Left lung (tissue), 10 donors: ENCODE results near the gene EIF3D. TPM values are rescaled to one million over a fixed set of nuclear protein-coding genes. Genes with fewer than 3 reads are reported as not detected.
A peak's percentile ranks its signal among the peaks of the same experiment; 100 is the strongest.
"Not testable (repeated sequence)": the region's sequence is repeated elsewhere in the genome, so short reads cannot be mapped to it uniquely, and the experiment has no call there.

Experiments used
- ATAC-seq: fragments of 200-7000 bp; cut with Tn5 transposase; one replicate; pipeline ENCODE4 v1.9.1; 2020; ENCODE audit warnings: moderate library complexity
- DNase-seq, 4 donors: peaks; one replicate each; pipeline ENCODE4 v3.0.0-alpha.2; 2013 to 2020
- H3K27ac ChIP-seq, 2 donors: fragments of 200-600 bp; sonication (generic) in 1 of 2; one replicate each; pipeline versions ENCODE4 v1.5.0 to v1.8.0; 2020 to 2021
- H3K27me3 ChIP-seq, 2 donors: fragments of 200-600 bp; sonication (generic) in 1 of 2; one replicate each; pipeline versions ENCODE4 v1.5.0 to v1.8.0; 2020 to 2021
- H3K36me3 ChIP-seq, 2 donors: fragments of 200-600 bp; sonication (generic) in 1 of 2; one replicate each; pipeline versions ENCODE4 v1.5.0 to v1.8.0; 2020 to 2021
- H3K4me1 ChIP-seq, 2 donors: fragments of 200-600 bp; one replicate each; pipeline ENCODE4 v1.8.0; 2021
- H3K4me3 ChIP-seq, 2 donors: fragments of 200-600 bp; sonication (generic) in 1 of 2; one replicate each; pipeline versions ENCODE4 v1.5.0 to v1.8.0; 2020 to 2021; ENCODE audit warnings: mild to moderate bottlenecking in 1 of 2
- H3K9me3 ChIP-seq, 2 donors: fragments of 200-600 bp; sonication (generic) in 1 of 2; one replicate each; pipeline versions ENCODE4 v1.5.0 to v1.8.0; 2020 to 2021
- intact Hi-C, 2 donors: fragments of 100-400 bp; cut with DNase I; formaldehyde crosslinking; loops; one replicate each; pipeline versions ENCODE4 v1.11.2 to v1.14.2; 2022
- polyA plus RNA-seq, 6 donors: library from polyadenylated mRNA; unstranded; fragments of 120-200 nt; gene quantifications; one replicate each; pipeline ENCODE4 v1.2.1, GENCODE V29; 2013; ENCODE audit not compliant: insufficient read length in 6 of 6
- total RNA-seq, 2 donors: library from RNA; stranded (reverse); fragmentation: NEBNext Ultra II Directional; extraction: Animal tissue kit (Norgen Biotek cat#: 25700); gene quantifications; one replicate each; pipeline ENCODE4 v1.2.1, GENCODE V29; 2021
- TF ChIP-seq, protein P1 (sequence below), 2 donors: fragments of 200-600 bp; sonication (generic) in 1 of 2; IDR thresholded peaks; one replicate each; pipeline versions ENCODE4 v1.5.0 to v1.8.0; 2021; ENCODE audit warnings: antibody characterized with exemption in 2 of 2
- donor health status: DM: no; HTN: yes; CAD: no.
- donor health status: DM: no; HTN: no; CAD: no.

EIF3D gene
- total and polyA plus RNA-seq, 8 donors: 116 to 294 (median 273) TPM

DNA sequence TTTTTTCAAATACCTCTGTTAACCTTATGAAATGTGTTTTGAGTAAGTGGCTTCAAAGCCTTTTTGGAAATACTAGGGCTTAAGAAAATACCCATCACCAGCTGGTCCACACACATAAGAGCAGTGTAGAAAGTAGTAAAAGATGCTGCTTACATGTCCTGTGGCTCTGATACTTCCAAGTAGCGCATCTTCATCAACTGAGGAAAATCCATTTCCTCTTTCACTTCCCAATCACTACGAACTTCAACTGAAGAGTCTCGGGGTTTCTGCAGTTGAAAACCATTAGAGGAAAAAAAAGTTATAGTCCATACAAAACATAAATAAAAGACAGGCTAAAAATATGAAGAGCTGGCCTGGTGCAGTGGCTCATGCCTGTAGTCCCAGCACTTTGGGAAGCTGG lies 8.5 kb downstream of the EIF3D start:
- peak overlapping the region in 1 of 2 donors; percentile 63 for H3K27ac ChIP-seq
- DNase-seq (no peak), ATAC-seq (no peak)
- H3K27me3 ChIP-seq: no peaks in the 10 kb centered on the region
- TF ChIP-seq, protein P1, sequence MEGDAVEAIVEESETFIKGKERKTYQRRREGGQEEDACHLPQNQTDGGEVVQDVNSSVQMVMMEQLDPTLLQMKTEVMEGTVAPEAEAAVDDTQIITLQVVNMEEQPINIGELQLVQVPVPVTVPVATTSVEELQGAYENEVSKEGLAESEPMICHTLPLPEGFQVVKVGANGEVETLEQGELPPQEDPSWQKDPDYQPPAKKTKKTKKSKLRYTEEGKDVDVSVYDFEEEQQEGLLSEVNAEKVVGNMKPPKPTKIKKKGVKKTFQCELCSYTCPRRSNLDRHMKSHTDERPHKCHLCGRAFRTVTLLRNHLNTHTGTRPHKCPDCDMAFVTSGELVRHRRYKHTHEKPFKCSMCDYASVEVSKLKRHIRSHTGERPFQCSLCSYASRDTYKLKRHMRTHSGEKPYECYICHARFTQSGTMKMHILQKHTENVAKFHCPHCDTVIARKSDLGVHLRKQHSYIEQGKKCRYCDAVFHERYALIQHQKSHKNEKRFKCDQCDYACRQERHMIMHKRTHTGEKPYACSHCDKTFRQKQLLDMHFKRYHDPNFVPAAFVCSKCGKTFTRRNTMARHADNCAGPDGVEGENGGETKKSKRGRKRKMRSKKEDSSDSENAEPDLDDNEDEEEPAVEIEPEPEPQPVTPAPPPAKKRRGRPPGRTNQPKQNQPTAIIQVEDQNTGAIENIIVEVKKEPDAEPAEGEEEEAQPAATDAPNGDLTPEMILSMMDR (IDR thresholded peaks at IDR 0.05): no peak
- peaks cover 14 to 100% of the 10 kb centered on the region in 2 donors for H3K36me3 ChIP-seq
- H3K4me1 ChIP-seq: peaks cover 0 to 11% of the 10 kb centered on the region in 2 donors
- intact Hi-C loops: no loop called here
- no peak overlapping the region for H3K4me3 ChIP-seq
- no peaks in the 10 kb centered on the region for H3K9me3 ChIP-seq

DNA sequence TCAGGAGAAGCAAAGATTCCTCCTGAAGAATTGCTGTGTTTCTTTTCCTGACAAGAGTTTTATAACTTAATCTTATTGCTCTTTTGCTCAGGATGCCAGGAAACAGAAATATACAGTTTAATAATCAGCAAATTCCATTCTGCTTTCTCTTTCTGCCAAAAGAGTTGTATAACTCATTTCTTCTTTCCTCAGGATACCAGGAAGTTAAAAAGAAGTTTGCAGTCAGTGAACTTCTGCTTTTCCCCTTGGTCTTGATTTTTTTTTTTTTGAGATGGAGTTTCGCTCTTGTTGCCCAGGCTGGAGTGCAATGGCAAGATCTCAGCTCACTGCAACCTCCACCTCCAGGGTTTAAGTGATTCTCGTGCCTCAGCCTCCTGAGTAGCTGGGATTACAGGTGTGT lies 9.1 kb downstream of the EIF3D start:
- ATAC-seq, DNase-seq, H3K27me3 ChIP-seq, H3K4me3 ChIP-seq, H3K9me3 ChIP-seq, intact Hi-C loops: not testable (repeated sequence)
- Histone ChIP-seq H3K27ac (peak overlapping the region in 1 of 2 donors; percentile 63), H3K4me1 (peaks cover 0 to 11% of the 10 kb centered on the region in 2 donors), H3K36me3 (peaks cover 14 to 100% of the 10 kb centered on the region in 2 donors)

DNA sequence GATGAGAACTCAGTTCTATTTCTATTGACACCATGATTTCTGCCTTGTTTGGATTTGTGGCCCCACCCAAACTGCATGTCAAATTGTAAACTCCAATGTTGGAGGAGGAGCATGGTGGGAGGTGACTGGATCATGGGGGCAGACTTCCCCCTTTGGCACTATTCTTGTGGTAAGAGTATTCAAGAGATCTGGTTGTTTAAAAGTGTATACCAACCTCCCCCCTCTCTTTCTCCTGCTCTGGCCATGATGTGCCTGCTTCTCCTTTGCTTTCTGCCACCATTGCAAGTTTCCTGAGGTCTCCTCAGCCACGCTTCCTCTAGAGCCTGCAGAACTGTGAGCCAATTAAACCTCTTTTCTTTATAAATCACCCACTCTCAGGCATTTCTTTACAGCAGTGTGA lies 14.2 kb downstream of the EIF3D start:
- DNase-seq: no peak
- Histone ChIP-seq H3K27me3 (no peaks in the 10 kb centered on the region), H3K4me3 (no peak overlapping the region), H3K4me1 (peaks cover 0 to 5% of the 10 kb centered on the region in 2 donors), H3K36me3 (peaks cover 5 to 100% of the 10 kb centered on the region in 2 donors), H3K27ac (no peak overlapping the region), H3K9me3 (no peaks in the 10 kb centered on the region)
- TF ChIP-seq, protein P1 (IDR thresholded peaks at IDR 0.05): no peak
- no peak for ATAC-seq
- intact Hi-C loops: no loop called here

- DNase-seq (no peak), ATAC-seq (no peak)
- no peaks in the 10 kb centered on the region for H3K9me3 ChIP-seq
- no peaks in the 10 kb centered on the region for H3K27me3 ChIP-seq
- intact Hi-C loops: no loop called here
- peaks cover 0 to 12% of the 10 kb centered on the region in 2 donors for H3K4me1 ChIP-seq
- peaks cover 0 to 83% of the 10 kb centered on the region in 2 donors for H3K36me3 ChIP-seq
- no peak overlapping the region for H3K27ac ChIP-seq
- TF ChIP-seq, protein P1 (IDR thresholded peaks at IDR 0.05): no peak
- no peak overlapping the region for H3K4me3 ChIP-seq
Observed at GRCh38 chr22:36512991-36513390, 16.0 kb downstream of the EIF3D start.

DNA sequence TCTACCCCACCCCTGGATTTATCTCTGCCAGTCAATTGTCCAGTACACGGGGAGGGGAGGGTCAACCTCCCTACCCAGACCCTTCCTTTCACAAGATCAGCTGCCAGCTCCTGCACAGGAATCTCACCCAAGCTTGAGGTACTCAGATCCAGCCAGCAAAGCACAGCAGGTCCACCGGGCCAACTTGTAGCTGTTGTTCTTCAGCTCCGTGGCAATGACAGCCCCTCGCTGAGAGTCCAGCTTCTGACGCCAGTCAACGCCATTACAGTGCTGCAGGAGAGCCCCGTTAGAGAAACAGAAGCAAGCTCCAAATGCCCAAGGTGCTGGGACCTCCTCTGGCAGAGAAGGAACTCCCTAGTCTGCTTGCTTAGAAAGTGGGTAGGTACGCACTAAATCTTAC lies 16.6 kb downstream of the EIF3D start:
- H3K27me3 ChIP-seq: no peaks in the 10 kb centered on the region
- H3K4me3 ChIP-seq: no peak overlapping the region
- peaks cover 0 to 77% of the 10 kb centered on the region in 2 donors for H3K36me3 ChIP-seq
- TF ChIP-seq, protein P1 (IDR thresholded peaks at IDR 0.05): no peak
- ATAC-seq (no peak), DNase-seq (no peak)
- no peak overlapping the region for H3K27ac ChIP-seq
- intact Hi-C loops: no loop called here
- peaks cover 2 to 18% of the 10 kb centered on the region in 2 donors for H3K4me1 ChIP-seq
- no peaks in the 10 kb centered on the region for H3K9me3 ChIP-seq
